PC-9 (cell line): Measurements from ENCODE around the gene GGPS1.

ENCODE experiments used
- EZH2 ChIP-seq: fragments of 200-600 bp; sonication (generic); IDR thresholded peaks from 2 replicates; pipeline ENCODE4 v1.8.0; 2017; ENCODE audit warnings: antibody characterized with exemption, low read depth
- TF ChIP-seq, protein P1 (sequence below): fragments of 200-600 bp; sonication (generic); conservative IDR thresholded peaks from 2 replicates; pipeline ENCODE4 v1.6.1; 2017; ENCODE audit warnings: mixed run types, antibody characterized with exemption, mild to moderate bottlenecking, moderate library complexity

DNA sequence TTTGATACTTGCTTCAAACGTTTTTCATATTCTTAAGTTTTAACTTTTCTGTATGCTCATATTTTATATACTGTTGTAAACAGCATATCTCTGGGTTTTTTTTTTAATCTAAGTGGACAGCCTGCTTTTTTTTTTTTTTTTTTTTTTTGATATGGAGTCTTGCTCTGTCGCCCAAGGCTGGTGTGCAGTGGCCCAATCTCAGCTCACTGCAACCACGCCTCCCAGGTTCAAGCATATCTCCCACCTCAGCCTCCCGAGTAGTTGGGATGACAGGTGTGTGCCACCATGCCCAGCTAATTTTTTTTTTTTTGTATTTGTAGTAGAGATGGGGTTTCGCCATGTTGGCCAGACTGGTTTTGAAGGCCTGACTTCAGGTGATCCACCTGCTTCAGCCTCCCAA, 40.1 kb downstream of the GGPS1 start:
- TF ChIP-seq, protein P1, sequence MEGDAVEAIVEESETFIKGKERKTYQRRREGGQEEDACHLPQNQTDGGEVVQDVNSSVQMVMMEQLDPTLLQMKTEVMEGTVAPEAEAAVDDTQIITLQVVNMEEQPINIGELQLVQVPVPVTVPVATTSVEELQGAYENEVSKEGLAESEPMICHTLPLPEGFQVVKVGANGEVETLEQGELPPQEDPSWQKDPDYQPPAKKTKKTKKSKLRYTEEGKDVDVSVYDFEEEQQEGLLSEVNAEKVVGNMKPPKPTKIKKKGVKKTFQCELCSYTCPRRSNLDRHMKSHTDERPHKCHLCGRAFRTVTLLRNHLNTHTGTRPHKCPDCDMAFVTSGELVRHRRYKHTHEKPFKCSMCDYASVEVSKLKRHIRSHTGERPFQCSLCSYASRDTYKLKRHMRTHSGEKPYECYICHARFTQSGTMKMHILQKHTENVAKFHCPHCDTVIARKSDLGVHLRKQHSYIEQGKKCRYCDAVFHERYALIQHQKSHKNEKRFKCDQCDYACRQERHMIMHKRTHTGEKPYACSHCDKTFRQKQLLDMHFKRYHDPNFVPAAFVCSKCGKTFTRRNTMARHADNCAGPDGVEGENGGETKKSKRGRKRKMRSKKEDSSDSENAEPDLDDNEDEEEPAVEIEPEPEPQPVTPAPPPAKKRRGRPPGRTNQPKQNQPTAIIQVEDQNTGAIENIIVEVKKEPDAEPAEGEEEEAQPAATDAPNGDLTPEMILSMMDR: no peak
- no peak for TF ChIP-seq EZH2
